ENCODE data around the gene USP6NL. TPM values are rescaled to one million over a fixed set of nuclear protein-coding genes. Genes with fewer than 3 reads are reported as not detected.

USP6NL gene
- total RNA-seq, 1 experiment from 2014 or later = 21.4 TPM

GRCh38 chr10:11539191-11539868 is 72.1 kb downstream of the USP6NL start:
- TF ChIP-seq GABPB1 (CRISPR knock-in tag; IDR thresholded peaks at IDR 0.05) = peak; percentile 60
- TF ChIP-seq TCF7 (CRISPR knock-in tag; IDR thresholded peaks at IDR 0.05; ENCODE audit: low read depth) = no peak
- ATAC-seq = peak; percentile 65
- Mint-ChIP-seq H3K27me3 (ENCODE audit: low read depth) (no peaks in the 10 kb centered on the region), H3K36me3 (no peaks in the 10 kb centered on the region), H3K9me3 (no peaks in the 10 kb centered on the region), H3K4me3 (no peak overlapping the region), H3K4me1 (peaks cover 50% of the 10 kb centered on the region), H3K27ac (peak overlapping the region; percentile 38; the same call in 1 of the 2 replicates)
- ChIA-PET POLR2A (no interaction called here), CTCF (no interaction called here)
- DNase-seq (ENCODE audit: low spot score) = no peak

GRCh38 chr10:11538834-11539190 is 72.6 kb downstream of the USP6NL start:
- DNase-seq (ENCODE audit: low spot score) = no peak
- no peak for TF ChIP-seq USF1 (CRISPR knock-in tag; IDR thresholded peaks at IDR 0.05)
- TF ChIP-seq ZSCAN18 (CRISPR knock-in tag; IDR thresholded peaks at IDR 0.05) = no peak
- TF ChIP-seq ATF3 (CRISPR knock-in tag; conservative IDR thresholded peaks at IDR 0.05) = no peak
- no peak for TF ChIP-seq ZNF416 (CRISPR knock-in tag; IDR thresholded peaks at IDR 0.05)
- TF ChIP-seq NR2C2 (CRISPR knock-in tag; IDR thresholded peaks at IDR 0.05) = no peak
- TF ChIP-seq MYBL2 (CRISPR knock-in tag; IDR thresholded peaks at IDR 0.05) = no peak
- TF ChIP-seq PRDM15 (CRISPR knock-in tag; IDR thresholded peaks at IDR 0.05) = no peak
- TF ChIP-seq ESRRA (CRISPR knock-in tag; IDR thresholded peaks at IDR 0.05; ENCODE audit: borderline replicate concordance) = no peak
- no peak for TF ChIP-seq ZNF219 (CRISPR knock-in tag; IDR thresholded peaks at IDR 0.05; ENCODE audit: borderline replicate concordance)
- no peak for TF ChIP-seq CREB1 (CRISPR knock-in tag; IDR thresholded peaks at IDR 0.05)
- no peak for TF ChIP-seq FOXK1 (CRISPR knock-in tag; IDR thresholded peaks at IDR 0.05)
- TF ChIP-seq TEAD4 (CRISPR knock-in tag; IDR thresholded peaks at IDR 0.05) = no peak
- TF ChIP-seq GRHL2 (CRISPR knock-in tag; IDR thresholded peaks at IDR 0.05; ENCODE audit: insufficient replicate concordance, severe bottlenecking) = no peak
- no peak for TF ChIP-seq ZNF232 (CRISPR knock-in tag; IDR thresholded peaks at IDR 0.05)
- TF ChIP-seq ZNF138 (CRISPR knock-in tag; conservative IDR thresholded peaks at IDR 0.05) = no peak
- TF ChIP-seq CTCF (IDR thresholded peaks at IDR 0.05) = no peak
- no peak overlapping the region for H3K4me3 Mint-ChIP-seq
- peak overlapping the region; percentile 38; the same call in 1 of the 2 replicates for H3K27ac Mint-ChIP-seq
- no peaks in the 10 kb centered on the region for H3K27me3 Mint-ChIP-seq (ENCODE audit: low read depth)
- ATAC-seq = no peak; the same call in 1 of the 2 replicates
- H3K36me3 Mint-ChIP-seq = no peaks in the 10 kb centered on the region
- peaks cover 55% of the 10 kb centered on the region for H3K4me1 Mint-ChIP-seq
- CTCF ChIA-PET = no interaction called here
- POLR2A ChIA-PET = no interaction called here
- no peaks in the 10 kb centered on the region for H3K9me3 Mint-ChIP-seq
